ENCODE measurements around the gene FGF19.

FGF19 gene

GRCh38 chr11:69654001-69654659, 49.7 kb downstream of the FGF19 start:
- DNase-seq = no peak

- DNase-seq = no peak
Observed at GRCh38 chr11:69653406-69653960, 50.3 kb downstream of the FGF19 start.

- DNase-seq = no peak
Observed at GRCh38 chr11:69652999-69653398, 50.8 kb downstream of the FGF19 start.

- no peak for DNase-seq
Observed at GRCh38 chr11:69651834-69652620, 51.8 kb downstream of the FGF19 start.

- DNase-seq = no peak
Observed at GRCh38 chr11:69650832-69651344, 52.9 kb downstream of the FGF19 start.

- no peak for DNase-seq
Observed at GRCh38 chr11:69650081-69650831, 53.6 kb downstream of the FGF19 start.

GRCh38 chr11:69649576-69649900, 54.3 kb downstream of the FGF19 start:
- DNase-seq = no peak

- DNase-seq = no peak
Observed at GRCh38 chr11:69648679-69649575, 54.9 kb downstream of the FGF19 start.
